Femur (tissue), 1 donor: ENCODE data around the gene TMEM40.
"Not testable (repeated sequence)": the region's sequence is repeated elsewhere in the genome, so short reads cannot be mapped to it uniquely, and the experiment has no call there.

ENCODE experiments used
- DNase-seq: peaks from one replicate; pipeline ENCODE4 v3.0.0-alpha.2; 2017

The TMEM40 gene

GRCh38 chr3:12750223-12750622, 8.8 kb downstream of the TMEM40 start:
- DNase-seq, result peak; percentile 37

DNA sequence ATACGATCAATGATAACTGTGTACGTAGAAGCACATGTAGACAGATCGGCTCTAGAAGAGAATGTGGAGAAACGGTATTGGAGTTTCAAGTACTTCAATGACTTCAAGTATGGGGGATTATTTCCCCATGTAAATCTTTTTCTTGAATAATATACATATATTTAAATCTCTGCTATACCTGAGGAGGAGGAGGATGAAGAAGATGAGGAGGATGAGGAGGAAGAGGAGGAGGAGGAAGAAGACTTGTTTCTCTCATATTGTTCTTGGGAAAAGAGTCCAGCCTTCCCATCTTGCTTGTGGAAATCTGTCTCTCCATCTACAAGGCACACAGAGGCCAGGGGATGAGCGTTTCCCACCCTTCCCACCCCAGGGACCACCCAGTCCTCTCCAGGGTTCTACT, 10.6 kb downstream of the TMEM40 start:
- no peak for DNase-seq

DNA sequence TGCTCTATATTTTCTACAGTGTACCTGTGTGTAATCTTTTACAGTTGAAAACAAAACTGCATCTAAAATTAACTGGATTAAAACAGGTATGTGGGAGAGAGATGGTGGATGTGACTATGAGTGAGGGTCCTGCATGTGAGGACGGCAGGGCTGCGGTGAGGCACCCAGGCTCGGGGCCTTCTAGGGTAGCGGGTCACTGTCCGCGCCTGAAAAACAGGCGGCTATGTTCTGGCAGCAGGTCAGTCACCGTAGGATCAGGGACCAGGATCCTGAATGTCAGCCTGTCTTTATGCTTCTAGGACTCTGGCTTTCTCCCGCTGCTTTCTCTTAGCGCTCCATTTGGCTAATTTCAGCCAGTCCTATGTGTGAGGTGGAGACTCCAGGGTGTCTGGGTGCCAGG, 12.6 kb downstream of the TMEM40 start:
- DNase-seq, result no peak

DNA sequence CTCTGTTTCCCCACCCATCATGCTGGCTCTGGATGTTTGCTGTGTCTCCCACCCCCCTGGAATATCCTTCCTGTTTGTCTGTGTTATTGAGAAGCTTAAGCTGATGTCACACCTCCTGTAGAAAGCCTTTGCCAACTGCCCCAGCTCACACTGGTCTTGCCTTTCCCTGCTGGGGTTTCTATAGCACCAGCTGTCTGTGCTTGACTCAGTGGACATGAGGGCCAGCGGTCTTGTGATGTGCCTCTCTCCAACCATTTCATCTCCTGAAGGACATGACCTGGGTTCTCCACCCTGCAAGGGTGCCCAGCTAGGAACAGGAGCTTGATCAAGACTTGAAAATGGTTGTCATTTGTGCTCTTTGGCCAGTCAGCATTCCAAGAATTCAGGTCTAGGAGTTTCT, 14.7 kb downstream of the TMEM40 start:
- no peak for DNase-seq

GRCh38 chr3:12743583-12743982, 15.5 kb downstream of the TMEM40 start:
- DNase-seq, result no peak

- DNase-seq, result no peak
These were observed 16.5 kb downstream of the TMEM40 start for GRCh38 chr3:12742330-12743107.

DNA sequence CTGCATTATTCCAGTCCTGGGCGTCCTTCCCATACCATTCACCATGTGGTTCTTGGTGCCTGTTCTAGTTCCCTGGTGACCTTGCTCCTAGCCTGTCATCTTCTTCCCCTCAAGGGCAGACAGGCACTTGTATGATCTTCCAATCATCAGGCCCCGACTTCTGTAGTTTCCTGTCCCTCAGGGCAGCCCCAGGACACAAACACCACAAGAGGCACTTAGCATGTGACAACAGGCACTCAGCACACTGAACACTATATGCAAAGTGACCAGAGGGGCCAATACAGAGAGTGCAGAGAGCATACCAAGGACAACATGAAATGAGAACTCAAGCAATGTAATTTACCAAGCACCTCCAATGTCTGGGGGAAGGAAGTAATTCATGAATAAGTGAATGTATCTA, 17.9 kb downstream of the TMEM40 start:
- DNase-seq, result no peak

- no peak for DNase-seq
These were observed 21.2 kb downstream of the TMEM40 start for GRCh38 chr3:12737833-12738232.

- DNase-seq, result no peak
These were observed 21.7 kb downstream of the TMEM40 start for GRCh38 chr3:12737319-12737718.

DNA sequence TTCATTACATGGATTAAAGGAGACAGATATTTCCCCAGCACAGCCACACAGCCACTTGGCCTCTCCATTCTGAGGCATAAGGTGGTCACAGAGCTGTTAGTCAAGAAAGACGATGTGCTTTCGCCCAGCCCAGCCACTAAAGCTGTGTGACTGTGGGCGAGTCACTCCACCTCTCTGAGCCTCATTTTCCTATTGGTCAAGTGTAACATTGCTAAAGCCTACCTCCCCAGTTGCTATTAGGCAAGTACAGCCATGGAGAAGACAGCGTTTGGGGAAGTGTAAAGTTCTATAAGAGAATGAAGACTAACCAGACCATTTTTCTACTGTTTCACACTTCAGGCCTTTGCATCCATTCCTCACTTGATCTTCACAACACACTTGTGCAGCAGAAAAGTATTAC, 24.1 kb downstream of the TMEM40 start:
- DNase-seq, result no peak

GRCh38 chr3:12733566-12733965, 25.5 kb downstream of the TMEM40 start:
- no peak for DNase-seq

- no peak for DNase-seq
These were observed 28.4 kb downstream of the TMEM40 start for GRCh38 chr3:12730506-12731242.

GRCh38 chr3:12729051-12729651, 29.9 kb downstream of the TMEM40 start:
- DNase-seq, result peak; percentile 80

- no peak for DNase-seq
These were observed 31.1 kb downstream of the TMEM40 start for GRCh38 chr3:12727937-12728336.

DNA sequence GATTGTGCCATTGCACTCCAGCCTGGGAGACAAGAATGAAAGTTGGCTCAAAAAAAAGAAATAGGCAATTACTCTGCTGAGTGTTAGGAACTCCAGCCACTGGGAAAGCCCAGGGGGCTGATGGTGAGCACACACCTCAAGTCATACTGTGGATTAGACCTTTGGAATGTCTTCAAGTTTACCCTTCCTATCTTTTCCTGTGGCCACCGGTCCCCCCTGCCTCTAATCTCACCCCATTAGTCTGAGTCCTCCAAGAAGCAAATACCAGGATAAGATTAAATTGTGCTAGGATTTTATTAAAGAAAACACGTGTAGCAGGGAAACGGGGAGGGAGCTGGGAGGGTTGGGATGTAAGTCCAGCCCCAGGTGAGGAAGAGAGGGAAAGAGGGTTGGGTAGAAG, 31.6 kb downstream of the TMEM40 start:
- no peak for DNase-seq

DNA sequence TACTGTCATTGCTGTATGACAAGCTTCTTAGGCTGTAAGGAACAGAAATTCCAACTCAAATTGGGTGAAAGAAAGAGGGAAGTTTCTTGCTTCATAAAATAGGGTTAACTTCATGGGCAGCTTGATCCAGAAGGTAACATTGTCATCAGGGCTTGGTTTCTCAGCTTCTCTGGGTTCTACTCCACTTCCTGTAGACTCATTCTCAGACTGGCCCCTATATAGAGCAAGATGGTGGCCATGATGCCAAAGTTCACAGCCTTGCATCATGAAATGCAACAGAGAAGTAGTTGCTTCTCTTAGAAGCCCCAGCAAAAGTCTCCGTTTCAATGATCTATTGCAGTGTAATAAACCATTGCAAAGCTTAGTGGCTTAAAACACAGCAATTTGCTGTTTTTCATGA, 33.6 kb downstream of the TMEM40 start:
- DNase-seq, result no peak

DNA sequence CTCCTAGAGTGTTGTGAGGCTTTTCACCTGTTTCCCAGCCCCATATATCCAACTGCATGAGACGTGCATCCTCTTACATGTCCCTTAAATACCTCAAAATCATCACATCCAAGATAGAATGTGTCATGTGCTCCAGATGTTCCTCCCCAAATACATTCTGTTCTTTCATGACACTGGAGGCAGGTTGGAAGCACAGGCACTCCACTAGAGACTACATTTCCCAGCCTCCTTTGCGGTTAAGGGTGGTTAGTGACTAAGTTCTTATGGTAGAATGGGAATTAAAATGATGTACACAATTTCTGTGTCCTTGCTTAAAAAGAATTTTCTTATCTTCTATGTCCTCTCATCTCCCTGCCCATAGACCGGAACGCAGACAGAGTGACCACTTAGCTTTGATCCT, 34.3 kb downstream of the TMEM40 start:
- DNase-seq, result no peak

GRCh38 chr3:12723362-12723761, 35.7 kb downstream of the TMEM40 start:
- not testable (repeated sequence) for DNase-seq

GRCh38 chr3:12722226-12722625, 36.8 kb downstream of the TMEM40 start:
- no peak for DNase-seq

DNA sequence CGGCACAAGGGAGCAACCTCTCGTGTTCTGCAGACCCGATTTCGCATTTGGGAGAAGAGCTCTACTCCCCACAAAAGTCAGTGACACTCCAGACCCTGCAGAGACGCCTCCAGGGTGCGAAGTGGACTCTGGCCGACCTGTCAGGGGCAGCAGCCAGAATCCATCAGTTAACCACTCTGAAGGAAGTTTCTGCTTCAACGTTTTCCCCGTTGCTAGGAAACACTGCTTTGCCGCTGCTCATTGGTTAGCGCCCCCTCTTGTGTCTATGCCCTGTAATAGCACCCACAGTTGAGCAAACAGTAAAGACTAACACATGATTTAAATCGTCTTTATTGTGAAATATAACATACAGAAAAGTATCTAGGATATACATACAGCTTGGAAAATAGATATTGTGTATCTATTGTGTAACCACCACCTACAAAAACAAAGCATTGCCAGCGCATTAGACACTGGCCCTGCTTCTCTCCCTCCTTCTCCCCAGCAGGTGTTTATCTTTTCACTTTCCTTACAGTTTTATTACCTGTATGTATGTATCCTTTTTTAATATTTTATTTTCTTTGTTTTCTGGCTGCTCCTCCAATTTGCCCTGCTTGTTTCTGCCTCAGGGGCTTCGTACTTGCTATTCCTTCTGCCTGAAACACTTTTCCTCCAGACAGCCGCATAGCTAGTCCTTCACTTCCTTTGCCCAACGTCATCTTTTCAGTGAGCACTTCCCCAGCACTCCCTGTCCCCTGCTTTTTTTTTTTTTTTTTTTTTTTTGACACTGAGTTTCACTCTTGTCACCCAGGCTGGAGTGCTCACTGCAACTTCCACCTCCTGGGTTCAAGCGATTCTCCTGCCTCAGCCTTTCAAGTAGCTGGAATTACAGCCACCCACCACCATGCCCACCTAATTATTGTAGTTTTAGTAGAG, 38.8 kb downstream of the TMEM40 start:
- DNase-seq, result peak; percentile 94

DNA sequence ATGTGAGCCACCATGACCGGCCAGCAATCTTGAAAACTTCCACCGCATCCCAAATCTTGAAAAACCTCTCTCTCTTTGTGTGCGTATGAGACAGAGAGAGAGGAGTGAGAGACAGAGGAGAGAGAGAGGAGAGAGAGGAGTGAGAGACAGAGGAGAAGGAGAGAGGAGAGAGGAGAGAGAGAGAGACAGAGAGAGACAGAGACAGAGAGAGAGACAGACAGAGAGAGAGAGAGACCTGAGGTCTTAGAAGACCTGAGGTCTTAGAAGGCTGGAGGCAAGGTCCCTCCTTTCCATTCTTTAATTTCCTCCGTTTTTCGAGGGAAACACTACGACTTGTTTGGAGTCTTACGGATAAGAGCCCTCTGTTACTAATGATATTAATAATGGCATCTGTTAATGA, 39.5 kb downstream of the TMEM40 start:
- no peak for DNase-seq

- DNase-seq, result no peak
These were observed 42.4 kb downstream of the TMEM40 start for GRCh38 chr3:12716605-12717151.

DNA sequence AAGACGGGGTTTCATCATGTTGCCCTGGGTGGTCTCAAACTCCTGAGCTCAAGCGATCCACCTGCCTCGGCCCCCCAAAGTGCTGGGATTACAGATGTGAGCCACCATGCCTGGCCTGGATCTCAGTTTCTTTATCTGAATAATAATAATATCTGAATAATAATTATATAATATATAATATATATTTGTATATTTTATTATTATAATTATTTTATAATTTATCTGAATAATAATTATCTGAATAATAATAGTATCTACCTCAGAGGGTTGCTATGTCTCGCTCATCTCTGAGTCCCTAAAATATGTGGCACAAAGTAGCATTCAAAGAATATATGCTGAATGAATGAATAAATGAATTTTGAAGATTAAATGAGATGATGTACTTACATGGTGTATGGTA, 44.8 kb downstream of the TMEM40 start:
- DNase-seq, result no peak
